Endothelial cell of hepatic sinusoid (primary cell): ENCODE results near the gene TTYH3.

Experiments
- in situ Hi-C: cut with HindIII; loops from 2 replicates; pipeline ENCODE4 v1.10.0; 2017; ENCODE audit warnings: low sequenced_read_pairs

TTYH3 gene

GRCh38 chr7:2701424-2701823 is 69.6 kb downstream of the TTYH3 start:
- in situ Hi-C loops, result no loop called here

GRCh38 chr7:2701832-2702593 is 70.2 kb downstream of the TTYH3 start:
- in situ Hi-C loops, result no loop called here

- in situ Hi-C loops, result no loop called here
These were observed 70.8 kb downstream of the TTYH3 start for GRCh38 chr7:2702594-2702957.

- in situ Hi-C loops, result no loop called here
These were observed 73.7 kb downstream of the TTYH3 start for GRCh38 chr7:2705371-2706096.

GRCh38 chr7:2706685-2707126 is 74.9 kb downstream of the TTYH3 start:
- in situ Hi-C loops, result no loop called here

- in situ Hi-C loops, result no loop called here
These were observed 75.7 kb downstream of the TTYH3 start for GRCh38 chr7:2707481-2707880.

- in situ Hi-C loops, result no loop called here
These were observed 76.3 kb downstream of the TTYH3 start for GRCh38 chr7:2708041-2708440.

GRCh38 chr7:2708547-2709310 is 76.9 kb downstream of the TTYH3 start:
- in situ Hi-C loops, result no loop called here

- in situ Hi-C loops, result no loop called here
These were observed 77.9 kb downstream of the TTYH3 start for GRCh38 chr7:2709553-2710285.

GRCh38 chr7:2710286-2710655 is 78.5 kb downstream of the TTYH3 start:
- in situ Hi-C loops, result no loop called here

GRCh38 chr7:2710901-2711551 is 79.2 kb downstream of the TTYH3 start:
- in situ Hi-C loops, result no loop called here

- in situ Hi-C loops, result no loop called here
These were observed 80.3 kb downstream of the TTYH3 start for GRCh38 chr7:2711895-2712675.

GRCh38 chr7:2713370-2713769 is 81.6 kb downstream of the TTYH3 start:
- in situ Hi-C loops, result no loop called here

GRCh38 chr7:2713978-2714377 is 82.2 kb downstream of the TTYH3 start:
- in situ Hi-C loops, result no loop called here
